Activated naive CD4-positive, alpha-beta T cell treated with anti-CD3 and anti-CD28 coated beads, Interleukin-2, amount 50 U/mL, for 24 hours (primary cell): ENCODE measurements around the gene CDX2.
"Not testable (repeated sequence)": the region's sequence is repeated elsewhere in the genome, so short reads cannot be mapped to it uniquely, and the experiment has no call there.

ENCODE experiments used
- H3K27ac Mint-ChIP-seq: one replicate; pipeline ENCODE4 v1.8.0; 2021; ENCODE audit warnings: mild to moderate bottlenecking, mixed read lengths
- H3K27me3 Mint-ChIP-seq: one replicate; pipeline ENCODE4 v1.8.0; 2021; ENCODE audit warnings: mixed read lengths
- H3K36me3 Mint-ChIP-seq: one replicate; pipeline ENCODE4 v1.8.0; 2021; ENCODE audit warnings: mixed read lengths
- H3K4me1 Mint-ChIP-seq: one replicate; pipeline ENCODE4 v1.8.0; 2021; ENCODE audit warnings: mixed read lengths
- H3K4me3 Mint-ChIP-seq: one replicate; pipeline ENCODE4 v1.8.0; 2021; ENCODE audit warnings: mild to moderate bottlenecking, mixed read lengths
- H3K9me3 Mint-ChIP-seq: one replicate; pipeline ENCODE4 v1.8.0; 2021; ENCODE audit warnings: mixed read lengths

CDX2 gene

GRCh38 chr13:27971236-27971645 lies 2.1 kb upstream of the CDX2 start:
- Mint-ChIP-seq H3K27ac (no peak overlapping the region), H3K4me1 (peaks cover 21% of the 10 kb centered on the region), H3K4me3 (no peak overlapping the region), H3K9me3 (no peaks in the 10 kb centered on the region), H3K27me3 (peaks cover 63% of the 10 kb centered on the region), H3K36me3 (no peaks in the 10 kb centered on the region)

- H3K27ac Mint-ChIP-seq, result no peak overlapping the region
- no peaks in the 10 kb centered on the region for H3K9me3 Mint-ChIP-seq
- no peaks in the 10 kb centered on the region for H3K36me3 Mint-ChIP-seq
- H3K27me3 Mint-ChIP-seq, result peaks cover 65% of the 10 kb centered on the region
- H3K4me1 Mint-ChIP-seq, result peaks cover 20% of the 10 kb centered on the region
- no peak overlapping the region for H3K4me3 Mint-ChIP-seq
Measured at GRCh38 chr13:27970382-27971235, 1.5 kb upstream of the CDX2 start.

GRCh38 chr13:27969866-27970229 lies 733 bp upstream of the CDX2 start:
- Mint-ChIP-seq H3K36me3 (no peaks in the 10 kb centered on the region), H3K4me1 (peaks cover 15% of the 10 kb centered on the region), H3K27ac (no peak overlapping the region), H3K9me3 (no peaks in the 10 kb centered on the region), H3K27me3 (peaks cover 66% of the 10 kb centered on the region), H3K4me3 (no peak overlapping the region)

DNA sequence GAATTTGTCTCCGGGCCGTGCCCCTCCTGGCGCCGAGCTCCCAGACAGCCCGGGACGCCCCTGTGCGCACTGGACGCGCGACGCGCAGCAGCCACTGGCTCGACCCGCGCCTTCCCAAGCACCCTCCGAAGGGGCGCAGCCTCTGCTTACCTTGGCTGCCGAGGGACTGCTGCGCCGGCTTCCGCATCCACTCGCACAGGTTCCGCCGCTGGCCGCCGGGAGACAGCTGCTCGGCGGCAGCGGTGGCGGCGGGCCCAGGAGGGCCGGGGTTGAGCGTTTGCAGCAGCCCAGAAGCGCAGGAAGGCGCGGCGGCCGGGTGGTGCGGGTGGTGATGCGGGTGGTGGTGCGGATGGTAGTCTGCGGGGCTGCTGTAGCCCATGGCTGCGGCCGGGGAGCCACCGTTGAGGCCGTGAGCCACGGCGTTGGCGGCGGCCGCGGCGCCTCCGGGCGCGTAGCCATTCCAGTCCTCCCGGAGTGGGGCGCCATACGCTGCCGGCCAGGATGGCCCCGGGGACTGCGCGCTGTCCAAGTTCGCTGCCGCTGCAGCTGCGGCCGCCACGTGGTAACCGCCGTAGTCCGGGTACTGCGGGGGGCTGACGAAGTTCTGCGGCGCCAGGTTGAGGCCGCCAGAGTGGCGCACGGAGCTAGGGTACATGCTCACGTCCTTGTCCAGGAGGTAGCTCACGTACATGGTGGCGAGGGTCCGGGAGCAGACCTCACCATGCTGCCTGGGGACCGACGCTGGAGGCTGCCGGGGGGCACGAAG lies 616 bp downstream of the CDX2 start:
- Mint-ChIP-seq H3K27ac (no peak overlapping the region), H3K36me3 (no peaks in the 10 kb centered on the region), H3K9me3 (no peaks in the 10 kb centered on the region), H3K4me3 (no peak overlapping the region), H3K4me1 (peaks cover 15% of the 10 kb centered on the region), H3K27me3 (peaks cover 64% of the 10 kb centered on the region)

GRCh38 chr13:27967736-27968315 lies 1.3 kb downstream of the CDX2 start:
- Mint-ChIP-seq H3K9me3 (no peaks in the 10 kb centered on the region), H3K27ac (no peak overlapping the region), H3K36me3 (no peaks in the 10 kb centered on the region), H3K4me1 (peaks cover 15% of the 10 kb centered on the region), H3K27me3 (peaks cover 63% of the 10 kb centered on the region), H3K4me3 (peak overlapping the region; percentile 30)

- Mint-ChIP-seq H3K27me3 (peaks cover 65% of the 10 kb centered on the region), H3K4me1 (peaks cover 15% of the 10 kb centered on the region), H3K9me3 (no peaks in the 10 kb centered on the region), H3K36me3 (no peaks in the 10 kb centered on the region), H3K27ac (no peak overlapping the region), H3K4me3 (no peak overlapping the region)
Measured at GRCh38 chr13:27967203-27967735, 1.8 kb downstream of the CDX2 start.

DNA sequence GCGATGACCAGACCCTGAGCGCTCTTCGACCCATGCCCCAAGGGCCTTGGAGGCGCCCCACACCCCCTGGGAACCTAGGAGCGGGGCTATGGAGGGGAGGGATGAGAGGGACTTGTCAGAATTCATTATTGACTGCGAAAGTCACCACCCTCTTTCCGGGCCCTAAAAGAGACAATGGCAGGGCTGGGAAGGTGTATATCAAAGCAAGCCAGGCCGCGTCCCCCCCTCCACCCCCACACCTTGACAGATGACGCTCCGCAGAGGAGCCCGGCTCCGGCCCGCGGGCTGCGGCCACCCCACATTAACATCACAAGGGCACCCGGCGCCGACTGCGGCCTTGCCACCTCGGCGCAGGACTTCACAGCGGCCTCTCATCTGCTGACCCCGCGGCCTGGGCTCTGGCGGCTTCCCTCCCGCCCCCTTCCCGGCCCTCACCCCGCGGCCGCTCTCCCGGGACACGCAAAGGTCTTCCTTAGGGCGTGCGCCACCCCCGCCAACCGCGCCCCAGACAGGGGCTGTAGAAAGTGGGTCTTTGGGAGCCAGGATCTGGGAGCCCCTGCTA lies 2.4 kb downstream of the CDX2 start:
- Mint-ChIP-seq H3K4me1 (peaks cover 15% of the 10 kb centered on the region), H3K27me3 (peaks cover 66% of the 10 kb centered on the region), H3K27ac (no peak overlapping the region), H3K36me3 (no peaks in the 10 kb centered on the region), H3K4me3 (no peak overlapping the region), H3K9me3 (no peaks in the 10 kb centered on the region)

- no peaks in the 10 kb centered on the region for H3K9me3 Mint-ChIP-seq
- no peak overlapping the region for H3K27ac Mint-ChIP-seq
- H3K4me1 Mint-ChIP-seq, result peaks cover 15% of the 10 kb centered on the region
- H3K27me3 Mint-ChIP-seq, result peaks cover 64% of the 10 kb centered on the region
- H3K4me3 Mint-ChIP-seq, result no peak overlapping the region
- H3K36me3 Mint-ChIP-seq, result no peaks in the 10 kb centered on the region
Measured at GRCh38 chr13:27965740-27966640, 3.1 kb downstream of the CDX2 start.

- peaks cover 59% of the 10 kb centered on the region for H3K27me3 Mint-ChIP-seq
- H3K27ac Mint-ChIP-seq, result no peak overlapping the region
- H3K36me3 Mint-ChIP-seq, result no peaks in the 10 kb centered on the region
- peaks cover 15% of the 10 kb centered on the region for H3K4me1 Mint-ChIP-seq
- no peaks in the 10 kb centered on the region for H3K9me3 Mint-ChIP-seq
- H3K4me3 Mint-ChIP-seq, result no peak overlapping the region
Measured at GRCh38 chr13:27965343-27965739, 3.8 kb downstream of the CDX2 start.

DNA sequence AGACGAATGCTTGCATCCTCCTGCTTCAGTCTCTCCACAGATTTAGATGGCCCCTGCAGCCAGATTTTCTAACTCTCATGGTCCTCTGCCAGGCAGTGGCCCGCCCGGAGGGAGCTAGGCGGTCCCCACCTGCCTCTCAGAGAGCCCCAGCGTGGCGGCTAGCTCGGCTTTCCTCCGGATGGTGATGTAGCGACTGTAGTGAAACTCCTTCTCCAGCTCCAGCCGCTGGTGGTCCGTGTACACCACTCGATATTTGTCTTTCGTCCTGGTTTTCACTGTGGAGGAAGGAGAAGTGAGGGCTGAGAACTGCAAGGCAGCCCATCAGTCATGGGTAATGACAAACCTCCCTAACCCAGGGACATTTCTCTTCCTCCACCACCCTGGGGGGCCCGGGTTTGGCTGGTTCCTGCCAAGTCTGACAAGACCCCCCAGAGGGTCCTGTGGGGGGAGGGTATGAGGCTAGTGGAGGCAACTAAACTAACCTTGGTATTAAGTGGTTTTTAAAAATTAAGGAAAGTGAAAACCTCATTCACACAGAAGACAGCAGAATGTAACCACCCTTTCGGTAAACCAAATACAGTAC lies 4.3 kb downstream of the CDX2 start:
- Mint-ChIP-seq H3K4me3 (no peak overlapping the region), H3K4me1 (peaks cover 20% of the 10 kb centered on the region)

GRCh38 chr13:27964206-27964605 lies 4.9 kb downstream of the CDX2 start:
- not testable (repeated sequence) for H3K36me3 Mint-ChIP-seq, H3K4me3 Mint-ChIP-seq, H3K27ac Mint-ChIP-seq, H3K9me3 Mint-ChIP-seq
- H3K27me3 Mint-ChIP-seq, result peaks cover 59% of the 10 kb centered on the region
- H3K4me1 Mint-ChIP-seq, result peaks cover 18% of the 10 kb centered on the region

More for the DNA sequence above, 4.3 kb downstream of the CDX2 start:
- H3K27ac Mint-ChIP-seq, result no peak overlapping the region
- H3K36me3 Mint-ChIP-seq, result no peaks in the 10 kb centered on the region
- no peaks in the 10 kb centered on the region for H3K9me3 Mint-ChIP-seq
- H3K27me3 Mint-ChIP-seq, result peaks cover 61% of the 10 kb centered on the region

DNA sequence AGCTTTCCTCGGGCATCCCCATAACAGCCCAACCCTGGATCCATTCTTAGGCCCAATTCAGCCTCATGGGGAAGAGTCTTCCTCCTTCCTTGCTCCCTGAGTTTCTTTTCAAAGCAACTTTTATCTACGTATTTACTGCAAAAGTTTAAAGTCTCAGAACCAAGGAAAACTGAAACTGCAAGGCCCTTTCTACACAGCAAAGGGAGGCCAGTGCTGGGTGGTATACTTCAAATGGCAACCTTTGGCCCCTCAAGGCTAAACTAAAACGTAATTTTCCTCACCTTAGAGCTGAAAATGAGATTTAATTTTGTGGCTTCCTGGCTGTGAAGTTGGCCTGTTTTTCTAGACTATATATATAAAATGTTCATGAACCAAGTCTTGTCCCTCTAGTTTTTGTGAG lies 5.6 kb downstream of the CDX2 start:
- H3K36me3 Mint-ChIP-seq, result no peaks in the 10 kb centered on the region
- H3K27ac Mint-ChIP-seq, result no peak overlapping the region
- no peaks in the 10 kb centered on the region for H3K9me3 Mint-ChIP-seq
- H3K4me1 Mint-ChIP-seq, result peaks cover 15% of the 10 kb centered on the region
- peaks cover 63% of the 10 kb centered on the region for H3K27me3 Mint-ChIP-seq
- no peak overlapping the region for H3K4me3 Mint-ChIP-seq

- peaks cover 63% of the 10 kb centered on the region for H3K27me3 Mint-ChIP-seq
- no peak overlapping the region for H3K27ac Mint-ChIP-seq
- no peaks in the 10 kb centered on the region for H3K9me3 Mint-ChIP-seq
- no peaks in the 10 kb centered on the region for H3K36me3 Mint-ChIP-seq
- no peak overlapping the region for H3K4me3 Mint-ChIP-seq
- peaks cover 14% of the 10 kb centered on the region for H3K4me1 Mint-ChIP-seq
Measured at GRCh38 chr13:27962982-27963381, 6.1 kb downstream of the CDX2 start.

DNA sequence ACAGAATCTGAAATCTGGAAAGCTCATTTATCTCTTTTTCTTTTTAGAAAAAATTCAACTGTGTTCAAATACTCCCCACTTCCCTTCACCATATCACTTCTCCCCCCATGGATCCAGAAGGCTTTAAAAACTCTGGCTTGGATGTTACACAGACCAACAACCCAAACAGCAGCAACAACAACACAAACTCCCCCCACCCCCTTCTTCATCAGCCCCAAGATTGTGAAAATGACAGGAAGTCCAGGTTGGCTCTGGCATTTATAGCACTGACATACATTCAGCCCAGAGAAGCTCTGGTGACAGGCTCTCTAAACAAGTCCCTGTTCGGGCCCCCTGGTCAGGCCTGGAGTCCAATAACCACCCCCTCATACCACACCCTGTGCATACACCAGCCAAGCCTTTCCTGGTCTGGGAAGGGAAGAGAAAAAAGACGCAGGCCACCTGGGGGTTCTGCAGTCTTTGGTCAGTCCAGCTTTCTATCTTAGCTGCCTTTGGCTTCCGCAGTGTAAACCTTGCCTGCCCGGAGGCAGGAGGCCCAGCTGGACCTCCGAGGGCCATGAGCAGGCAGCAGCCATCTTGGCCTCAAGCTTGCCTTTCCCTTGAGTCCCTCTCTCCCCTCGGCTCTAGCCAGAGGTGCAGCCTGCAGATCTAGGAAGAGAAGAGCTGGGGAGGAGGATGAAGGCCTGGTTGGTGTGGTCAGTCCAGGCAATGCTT lies 6.8 kb downstream of the CDX2 start:
- Mint-ChIP-seq H3K27me3 (peaks cover 60% of the 10 kb centered on the region), H3K27ac (no peak overlapping the region), H3K9me3 (no peaks in the 10 kb centered on the region), H3K36me3 (no peaks in the 10 kb centered on the region), H3K4me1 (peaks cover 7% of the 10 kb centered on the region), H3K4me3 (no peak overlapping the region)
